Liver (tissue), 3 donors: ENCODE results near the gene EXOG.

ENCODE experiments used
- GABPA ChIP-seq, 2 donors: IDR thresholded peaks in 1 of 2; conservative IDR thresholded peaks in 1 of 2; 2 replicates each; pipeline ENCODE4 v1.6.1; 2016; ENCODE audit warnings: antibody characterized with exemption in 2 of 2, mild to moderate bottlenecking in 1 of 2, moderate library complexity in 1 of 2
- JUND ChIP-seq, 2 donors: IDR thresholded peaks; 2 replicates each; pipeline ENCODE4 v1.6.1; 2016; ENCODE audit warnings: antibody characterized with exemption in 2 of 2
- RAD21 ChIP-seq, 2 donors: IDR thresholded peaks; 2 replicates each; pipeline ENCODE4 v1.6.1; 2016; ENCODE audit warnings: antibody characterized with exemption in 2 of 2, mild to moderate bottlenecking in 2 of 2
- RXRA ChIP-seq, 2 donors: IDR thresholded peaks; 2 replicates each; pipeline ENCODE4 v1.6.1; 2017 to 2018; ENCODE audit warnings: antibody characterized with exemption in 2 of 2, mild to moderate bottlenecking in 1 of 2
- SP1 ChIP-seq: IDR thresholded peaks from 2 replicates; pipeline ENCODE4 v1.6.1; 2018; ENCODE audit warnings: antibody characterized with exemption, mild to moderate bottlenecking
- TF ChIP-seq, protein P1 (sequence below): fragments of 150-350 bp; IDR thresholded peaks from 2 replicates; pipeline ENCODE4 v1.5.1; 2017; ENCODE audit warnings: improper control_type of control experiment, low read depth, low read length; ENCODE audit not compliant: missing input control
- TF ChIP-seq, protein P2 (sequence below): IDR thresholded peaks from 2 replicates; pipeline ENCODE4 v1.6.1; 2016; ENCODE audit warnings: antibody characterized with exemption
- TF ChIP-seq, protein P3 (sequence below): IDR thresholded peaks from 2 replicates; pipeline ENCODE4 v1.6.1; 2016; ENCODE audit warnings: antibody characterized with exemption
- TF ChIP-seq, protein P4 (sequence below): IDR thresholded peaks from 2 replicates; pipeline ENCODE4 v1.6.1; 2016; ENCODE audit warnings: antibody characterized with exemption, mild to moderate bottlenecking
- donor health status: healthy.
- donor health status: healthy.

DNA sequence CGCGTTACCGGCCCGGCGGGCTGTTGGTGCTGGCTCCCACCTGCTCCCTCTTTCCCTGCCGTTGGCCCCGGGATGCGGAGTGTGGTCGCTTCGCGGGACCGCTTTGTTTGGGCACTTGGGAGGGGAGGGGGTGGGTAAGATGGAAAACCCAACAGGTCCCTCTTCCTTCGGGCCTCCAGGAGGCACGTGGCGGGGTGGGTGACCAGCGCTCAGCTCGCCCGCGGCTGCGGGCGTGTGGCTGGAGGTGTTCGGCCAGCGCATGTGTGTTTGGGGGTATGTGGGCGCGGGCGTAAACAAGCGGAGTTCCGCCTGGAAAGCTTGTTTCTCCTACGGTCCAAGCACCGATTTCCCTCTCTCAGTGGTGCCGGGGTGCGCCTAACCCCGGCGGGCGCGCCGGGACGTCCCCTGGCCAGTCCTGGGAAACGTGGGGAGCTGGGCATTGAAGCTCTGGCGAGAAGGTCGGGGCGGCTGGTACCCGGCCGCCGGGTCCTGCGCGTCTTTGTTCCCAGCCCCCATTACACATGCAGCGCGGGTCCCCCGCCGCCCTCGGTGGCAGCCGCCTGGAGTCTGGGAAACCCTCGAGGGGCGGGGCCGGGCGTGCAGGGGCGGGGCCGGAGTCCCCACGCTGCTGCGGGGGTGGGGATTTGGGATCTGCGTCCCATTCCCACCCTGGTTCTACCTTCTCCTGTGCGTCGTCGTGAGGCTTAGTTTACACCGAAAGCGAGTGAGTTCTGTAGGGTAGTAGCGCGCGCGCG is 41.1 kb upstream of the EXOG start:
- TF ChIP-seq, protein P1, sequence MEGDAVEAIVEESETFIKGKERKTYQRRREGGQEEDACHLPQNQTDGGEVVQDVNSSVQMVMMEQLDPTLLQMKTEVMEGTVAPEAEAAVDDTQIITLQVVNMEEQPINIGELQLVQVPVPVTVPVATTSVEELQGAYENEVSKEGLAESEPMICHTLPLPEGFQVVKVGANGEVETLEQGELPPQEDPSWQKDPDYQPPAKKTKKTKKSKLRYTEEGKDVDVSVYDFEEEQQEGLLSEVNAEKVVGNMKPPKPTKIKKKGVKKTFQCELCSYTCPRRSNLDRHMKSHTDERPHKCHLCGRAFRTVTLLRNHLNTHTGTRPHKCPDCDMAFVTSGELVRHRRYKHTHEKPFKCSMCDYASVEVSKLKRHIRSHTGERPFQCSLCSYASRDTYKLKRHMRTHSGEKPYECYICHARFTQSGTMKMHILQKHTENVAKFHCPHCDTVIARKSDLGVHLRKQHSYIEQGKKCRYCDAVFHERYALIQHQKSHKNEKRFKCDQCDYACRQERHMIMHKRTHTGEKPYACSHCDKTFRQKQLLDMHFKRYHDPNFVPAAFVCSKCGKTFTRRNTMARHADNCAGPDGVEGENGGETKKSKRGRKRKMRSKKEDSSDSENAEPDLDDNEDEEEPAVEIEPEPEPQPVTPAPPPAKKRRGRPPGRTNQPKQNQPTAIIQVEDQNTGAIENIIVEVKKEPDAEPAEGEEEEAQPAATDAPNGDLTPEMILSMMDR = no peak
- TF ChIP-seq RXRA (IDR thresholded peaks at IDR 0.05) = peak in 1 of 2 donors; percentile 38
- no peak for TF ChIP-seq RAD21 (IDR thresholded peaks at IDR 0.05)
- no peak for TF ChIP-seq GABPA (IDR thresholded peaks at IDR 0.05 in 1 of 2, conservative IDR thresholded peaks at IDR 0.05 in 1 of 2)
- TF ChIP-seq, protein P2, sequence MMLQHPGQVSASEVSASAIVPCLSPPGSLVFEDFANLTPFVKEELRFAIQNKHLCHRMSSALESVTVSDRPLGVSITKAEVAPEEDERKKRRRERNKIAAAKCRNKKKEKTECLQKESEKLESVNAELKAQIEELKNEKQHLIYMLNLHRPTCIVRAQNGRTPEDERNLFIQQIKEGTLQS = no peak
- TF ChIP-seq, protein P3, sequence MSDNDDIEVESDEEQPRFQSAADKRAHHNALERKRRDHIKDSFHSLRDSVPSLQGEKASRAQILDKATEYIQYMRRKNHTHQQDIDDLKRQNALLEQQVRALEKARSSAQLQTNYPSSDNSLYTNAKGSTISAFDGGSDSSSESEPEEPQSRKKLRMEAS = peak; percentile 37
- TF ChIP-seq JUND (IDR thresholded peaks at IDR 0.05) = no peak
- TF ChIP-seq SP1 = peak; percentile 19
- TF ChIP-seq, protein P4, sequence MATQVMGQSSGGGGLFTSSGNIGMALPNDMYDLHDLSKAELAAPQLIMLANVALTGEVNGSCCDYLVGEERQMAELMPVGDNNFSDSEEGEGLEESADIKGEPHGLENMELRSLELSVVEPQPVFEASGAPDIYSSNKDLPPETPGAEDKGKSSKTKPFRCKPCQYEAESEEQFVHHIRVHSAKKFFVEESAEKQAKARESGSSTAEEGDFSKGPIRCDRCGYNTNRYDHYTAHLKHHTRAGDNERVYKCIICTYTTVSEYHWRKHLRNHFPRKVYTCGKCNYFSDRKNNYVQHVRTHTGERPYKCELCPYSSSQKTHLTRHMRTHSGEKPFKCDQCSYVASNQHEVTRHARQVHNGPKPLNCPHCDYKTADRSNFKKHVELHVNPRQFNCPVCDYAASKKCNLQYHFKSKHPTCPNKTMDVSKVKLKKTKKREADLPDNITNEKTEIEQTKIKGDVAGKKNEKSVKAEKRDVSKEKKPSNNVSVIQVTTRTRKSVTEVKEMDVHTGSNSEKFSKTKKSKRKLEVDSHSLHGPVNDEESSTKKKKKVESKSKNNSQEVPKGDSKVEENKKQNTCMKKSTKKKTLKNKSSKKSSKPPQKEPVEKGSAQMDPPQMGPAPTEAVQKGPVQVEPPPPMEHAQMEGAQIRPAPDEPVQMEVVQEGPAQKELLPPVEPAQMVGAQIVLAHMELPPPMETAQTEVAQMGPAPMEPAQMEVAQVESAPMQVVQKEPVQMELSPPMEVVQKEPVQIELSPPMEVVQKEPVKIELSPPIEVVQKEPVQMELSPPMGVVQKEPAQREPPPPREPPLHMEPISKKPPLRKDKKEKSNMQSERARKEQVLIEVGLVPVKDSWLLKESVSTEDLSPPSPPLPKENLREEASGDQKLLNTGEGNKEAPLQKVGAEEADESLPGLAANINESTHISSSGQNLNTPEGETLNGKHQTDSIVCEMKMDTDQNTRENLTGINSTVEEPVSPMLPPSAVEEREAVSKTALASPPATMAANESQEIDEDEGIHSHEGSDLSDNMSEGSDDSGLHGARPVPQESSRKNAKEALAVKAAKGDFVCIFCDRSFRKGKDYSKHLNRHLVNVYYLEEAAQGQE = no peak
